Suprapubic skin (tissue), 4 donors: Measurements from ENCODE around the gene AMD1.

Experiments used
- POLR2A ChIP-seq, 2 donors: fragments of 450-650 bp; IDR thresholded peaks; one replicate each; pipeline ENCODE4 v1.6.1; 2017; ENCODE audit warnings: antibody characterized with exemption in 2 of 2, mild to moderate bottlenecking in 2 of 2, moderate library complexity in 2 of 2
- POLR2AphosphoS5 ChIP-seq, 3 donors: sonication (generic); formaldehyde crosslinking; IDR thresholded peaks; one replicate each; pipeline ENCODE4 v1.6.1; 2017; ENCODE audit warnings: antibody characterized with exemption in 3 of 3
- TF ChIP-seq, protein P1 (sequence below), 2 donors: fragments of 200-600 bp in 1 of 2; fragments of 450-650 bp in 1 of 2; sonication (generic) in 1 of 2; IDR thresholded peaks; one replicate each; pipeline ENCODE4 v1.5.1; 2016 to 2019; ENCODE audit warnings: antibody characterized with exemption in 2 of 2, mild to moderate bottlenecking in 1 of 2, moderate library complexity in 1 of 2

DNA sequence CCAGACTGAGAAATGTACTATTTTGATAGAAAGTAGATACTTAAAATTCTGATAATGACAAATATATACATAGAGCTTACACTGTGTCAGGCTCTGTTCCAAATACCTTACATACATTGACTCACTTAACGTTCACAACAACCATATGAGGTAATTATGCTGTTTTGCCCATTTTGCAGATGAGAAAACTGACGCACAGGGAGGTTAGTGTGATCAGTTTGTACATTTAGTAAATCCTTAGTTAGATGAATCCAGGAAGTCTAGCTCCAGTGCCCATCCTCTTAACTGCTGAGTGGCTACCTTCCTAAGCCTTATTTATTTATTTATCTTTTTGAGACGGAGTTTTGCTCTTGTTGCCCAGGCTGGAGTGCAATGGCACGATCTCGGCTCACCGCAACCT is 60.6 kb downstream of the AMD1 start:
- TF ChIP-seq POLR2A (IDR thresholded peaks at IDR 0.05) = no peak
- no peak for TF ChIP-seq POLR2AphosphoS5 (IDR thresholded peaks at IDR 0.05)
- TF ChIP-seq, protein P1, sequence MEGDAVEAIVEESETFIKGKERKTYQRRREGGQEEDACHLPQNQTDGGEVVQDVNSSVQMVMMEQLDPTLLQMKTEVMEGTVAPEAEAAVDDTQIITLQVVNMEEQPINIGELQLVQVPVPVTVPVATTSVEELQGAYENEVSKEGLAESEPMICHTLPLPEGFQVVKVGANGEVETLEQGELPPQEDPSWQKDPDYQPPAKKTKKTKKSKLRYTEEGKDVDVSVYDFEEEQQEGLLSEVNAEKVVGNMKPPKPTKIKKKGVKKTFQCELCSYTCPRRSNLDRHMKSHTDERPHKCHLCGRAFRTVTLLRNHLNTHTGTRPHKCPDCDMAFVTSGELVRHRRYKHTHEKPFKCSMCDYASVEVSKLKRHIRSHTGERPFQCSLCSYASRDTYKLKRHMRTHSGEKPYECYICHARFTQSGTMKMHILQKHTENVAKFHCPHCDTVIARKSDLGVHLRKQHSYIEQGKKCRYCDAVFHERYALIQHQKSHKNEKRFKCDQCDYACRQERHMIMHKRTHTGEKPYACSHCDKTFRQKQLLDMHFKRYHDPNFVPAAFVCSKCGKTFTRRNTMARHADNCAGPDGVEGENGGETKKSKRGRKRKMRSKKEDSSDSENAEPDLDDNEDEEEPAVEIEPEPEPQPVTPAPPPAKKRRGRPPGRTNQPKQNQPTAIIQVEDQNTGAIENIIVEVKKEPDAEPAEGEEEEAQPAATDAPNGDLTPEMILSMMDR (IDR thresholded peaks at IDR 0.05) = no peak
